Immature natural killer cell (primary cell): Measurements from ENCODE around the gene TCF25. TPM values are rescaled to one million over a fixed set of nuclear protein-coding genes. Genes with fewer than 3 reads are reported as not detected.

Experiments used
- DNase-seq, 3 donors: peaks; one replicate each; pipeline ENCODE4 v3.0.0; 2022; ENCODE audit warnings: mixed read lengths in 1 of 3
- H3K27ac Mint-ChIP-seq, 6 donors: one replicate each; pipeline ENCODE4 v1.8.0; 2020; ENCODE audit warnings: mixed read lengths in 6 of 6, mild to moderate bottlenecking in 5 of 6, inconsistent platforms in 4 of 6, moderate library complexity in 3 of 6
- H3K27me3 Mint-ChIP-seq, 3 donors: one replicate each; pipeline ENCODE4 v1.8.0; 2020 to 2021; ENCODE audit warnings: low read depth in 3 of 3, mild to moderate bottlenecking in 3 of 3, mixed read lengths in 3 of 3, moderate library complexity in 3 of 3, inconsistent platforms in 1 of 3
- H3K36me3 Mint-ChIP-seq, 3 donors: one replicate each; pipeline ENCODE4 v1.8.0; 2020; ENCODE audit warnings: mixed read lengths in 3 of 3, inconsistent platforms in 2 of 3, mild to moderate bottlenecking in 2 of 3
- H3K4me1 Mint-ChIP-seq, 2 donors: one replicate each; pipeline ENCODE4 v1.8.0; 2020; ENCODE audit warnings: inconsistent platforms in 2 of 2, mild to moderate bottlenecking in 2 of 2, mixed read lengths in 2 of 2, moderate library complexity in 1 of 2
- H3K4me3 Mint-ChIP-seq, 5 donors: one replicate each; pipeline ENCODE4 v1.8.0; 2020; ENCODE audit warnings: mild to moderate bottlenecking in 5 of 5, mixed read lengths in 5 of 5, inconsistent platforms in 3 of 5, moderate library complexity in 3 of 5
- H3K9me3 Mint-ChIP-seq, 6 donors: one replicate each; pipeline ENCODE4 v1.8.0; 2020; ENCODE audit warnings: mild to moderate bottlenecking in 6 of 6, mixed read lengths in 6 of 6, inconsistent platforms in 4 of 6, moderate library complexity in 3 of 6
- polyA plus RNA-seq, 3 donors: library from polyadenylated mRNA; unstranded; fragments of 300-500 nt; fragmentation: Illumina TruSeq; gene quantifications; one replicate each; pipeline ENCODE4 v1.2.3, GENCODE V29; 2021

The TCF25 gene
- polyA plus RNA-seq, 3 donors from 2014 or later: 98.1 to 249 (median 131) TPM

DNA sequence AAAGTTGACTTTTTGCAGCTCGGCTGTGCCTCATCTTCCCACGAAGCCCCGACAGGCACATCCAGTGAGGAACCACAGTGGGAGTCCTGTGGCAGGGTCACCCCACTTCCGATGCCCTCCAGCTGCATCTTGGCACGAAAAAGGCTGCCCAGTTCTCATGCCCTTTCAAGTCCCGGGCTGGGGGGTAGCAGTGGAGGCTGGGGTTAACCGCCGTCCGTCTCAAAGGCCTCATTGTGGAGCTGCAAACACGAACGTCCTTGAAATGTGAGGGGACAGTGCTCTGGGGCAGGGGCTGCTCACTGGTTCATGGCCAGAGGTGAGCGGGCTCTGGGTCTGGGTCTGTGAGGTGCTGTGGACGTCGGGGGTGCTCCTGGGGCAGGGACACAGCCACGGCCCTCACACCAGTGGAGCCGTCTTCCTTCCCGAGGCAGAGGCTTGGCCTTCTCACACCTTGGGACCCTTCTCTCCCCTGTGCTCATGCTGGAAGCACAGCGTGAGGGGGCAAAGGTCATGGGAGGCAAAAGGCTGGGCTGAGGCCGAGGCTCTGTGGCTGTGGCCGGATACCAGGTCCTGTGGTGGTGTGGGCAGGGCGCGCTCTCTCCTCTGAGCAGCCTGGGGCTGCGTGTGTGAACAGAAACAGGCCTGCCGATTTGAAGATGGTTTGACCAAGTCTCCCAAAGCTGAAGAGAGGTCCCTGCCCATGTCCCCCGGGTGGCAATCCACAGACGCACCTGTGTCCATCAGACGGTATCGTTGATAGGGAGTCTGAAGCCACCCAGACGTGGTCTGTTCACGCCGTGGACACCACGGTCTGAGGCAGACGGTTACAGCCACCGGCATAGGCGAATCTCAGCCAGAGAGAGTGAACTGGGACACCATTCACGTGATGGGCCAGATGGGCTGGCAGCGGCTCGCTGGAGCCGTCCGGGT lies 42.2 kb downstream of the TCF25 start:
- H3K4me3 Mint-ChIP-seq: peak overlapping the region in 3 of 5 donors; percentile 38 to 70 (median 39)
- peak overlapping the region in 1 of 6 donors; percentile 68 for H3K27ac Mint-ChIP-seq
- H3K36me3 Mint-ChIP-seq: peaks cover 0 to 4% (median 3%) of the 10 kb centered on the region in 3 donors
- no peak for DNase-seq
- peaks cover 15 to 50% of the 10 kb centered on the region in 2 donors for H3K4me1 Mint-ChIP-seq
- no peaks in the 10 kb centered on the region for H3K9me3 Mint-ChIP-seq
- H3K27me3 Mint-ChIP-seq: peaks cover 14 to 24% (median 18%) of the 10 kb centered on the region in 3 donors

DNA sequence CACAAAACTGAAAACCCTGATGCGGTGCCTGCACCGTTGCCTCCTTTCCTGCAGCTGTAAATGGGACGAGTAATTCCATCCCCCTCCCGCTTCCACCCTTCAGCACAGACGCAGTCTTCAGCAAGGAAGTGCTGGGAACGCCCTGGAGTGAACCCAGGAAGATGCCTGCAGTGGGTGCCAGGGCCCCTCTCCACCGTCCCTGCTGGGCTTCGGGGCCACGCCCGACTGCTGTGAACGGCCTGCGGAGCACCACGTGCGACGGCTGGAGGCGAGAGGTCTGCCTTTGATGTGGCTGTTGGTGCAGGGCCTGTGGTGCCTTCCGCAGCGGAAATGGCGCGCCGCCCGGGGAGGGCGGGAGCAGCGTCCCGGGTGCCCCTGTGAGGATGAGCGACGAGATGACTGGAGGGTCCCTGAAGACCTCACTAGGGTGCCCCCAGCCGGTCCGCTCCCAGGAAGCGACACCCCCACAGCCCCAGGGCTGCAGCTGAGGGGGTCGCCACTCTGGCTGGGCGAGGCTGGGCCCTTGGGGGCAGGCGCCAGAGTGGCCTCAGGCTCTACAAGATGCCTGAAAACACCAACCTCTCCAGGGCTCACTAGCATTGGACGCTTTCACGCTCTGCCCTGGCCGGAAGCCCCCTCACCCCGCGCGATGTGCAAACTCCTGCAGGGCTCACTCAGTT lies 44.5 kb downstream of the TCF25 start:
- Mint-ChIP-seq H3K36me3 (peaks cover 0 to 4% (median 0%) of the 10 kb centered on the region in 3 donors), H3K4me1 (peaks cover 15 to 57% of the 10 kb centered on the region in 2 donors), H3K27ac (peak overlapping the region in 5 of 6 donors; percentile 26 to 82 (median 76)), H3K9me3 (no peaks in the 10 kb centered on the region), H3K4me3 (peak overlapping the region; percentile 73 to 82 (median 77)), H3K27me3 (peaks cover 18 to 24% (median 23%) of the 10 kb centered on the region in 3 donors)
- DNase-seq: peak; percentile 91

DNA sequence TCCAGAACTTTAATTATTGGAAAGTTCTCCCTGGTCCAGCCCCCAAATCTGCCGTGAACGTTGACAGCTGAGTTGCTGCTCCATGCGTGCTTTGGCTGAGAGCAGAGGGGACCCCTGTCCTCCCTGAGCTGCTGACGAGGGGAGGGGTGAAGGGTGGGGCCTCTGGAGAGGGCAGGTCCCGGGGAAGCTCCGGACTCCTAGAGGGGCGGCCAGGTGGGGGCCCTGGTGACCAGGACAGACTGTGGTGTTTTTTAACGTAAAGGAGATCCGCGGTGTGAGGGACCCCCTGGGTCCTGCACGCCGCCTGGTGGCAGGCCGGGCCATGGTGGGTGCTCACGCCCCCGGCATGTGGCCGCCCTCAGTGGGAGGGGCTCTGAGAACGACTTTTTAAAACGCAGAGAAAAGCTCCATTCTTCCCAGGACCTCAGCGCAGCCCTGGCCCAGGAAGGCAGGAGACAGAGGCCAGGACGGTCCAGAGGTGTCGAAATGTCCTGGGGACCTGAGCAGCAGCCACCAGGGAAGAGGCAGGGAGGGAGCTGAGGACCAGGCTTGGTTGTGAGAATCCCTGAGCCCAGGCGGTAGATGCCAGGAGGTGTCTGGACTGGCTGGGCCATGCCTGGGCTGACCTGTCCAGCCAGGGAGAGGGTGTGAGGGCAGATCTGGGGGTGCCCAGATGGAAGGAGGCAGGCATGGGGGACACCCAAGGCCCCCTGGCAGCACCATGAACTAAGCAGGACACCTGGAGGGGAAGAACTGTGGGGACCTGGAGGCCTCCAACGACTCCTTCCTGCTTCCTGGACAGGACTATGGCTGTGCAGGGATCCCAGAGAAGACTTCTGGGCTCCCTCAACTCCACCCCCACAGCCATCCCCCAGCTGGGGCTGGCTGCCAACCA lies 45.3 kb downstream of the TCF25 start, which contains the start of gene MC1R:
Gene MC1R (plus strand): TSS at position 410 of the 895 bp plus-strand sequence. CDS start 397 bp downstream, at position 807.
- Mint-ChIP-seq H3K4me3 (peak within 1 kb of the TSS; percentile 73 to 82 (median 77)), H3K9me3 (no peaks in the 10 kb centered on the region), H3K27ac (peak within 1 kb of the TSS in 5 of 6 donors; percentile 70 to 82 (median 76)), H3K36me3 (peaks cover 0 to 4% (median 0%) of the 10 kb centered on the region in 3 donors), H3K27me3 (peaks cover 18 to 24% (median 19%) of the 10 kb centered on the region in 3 donors), H3K4me1 (peaks cover 15 to 53% of the 10 kb centered on the region in 2 donors)
- DNase-seq: no peak

DNA sequence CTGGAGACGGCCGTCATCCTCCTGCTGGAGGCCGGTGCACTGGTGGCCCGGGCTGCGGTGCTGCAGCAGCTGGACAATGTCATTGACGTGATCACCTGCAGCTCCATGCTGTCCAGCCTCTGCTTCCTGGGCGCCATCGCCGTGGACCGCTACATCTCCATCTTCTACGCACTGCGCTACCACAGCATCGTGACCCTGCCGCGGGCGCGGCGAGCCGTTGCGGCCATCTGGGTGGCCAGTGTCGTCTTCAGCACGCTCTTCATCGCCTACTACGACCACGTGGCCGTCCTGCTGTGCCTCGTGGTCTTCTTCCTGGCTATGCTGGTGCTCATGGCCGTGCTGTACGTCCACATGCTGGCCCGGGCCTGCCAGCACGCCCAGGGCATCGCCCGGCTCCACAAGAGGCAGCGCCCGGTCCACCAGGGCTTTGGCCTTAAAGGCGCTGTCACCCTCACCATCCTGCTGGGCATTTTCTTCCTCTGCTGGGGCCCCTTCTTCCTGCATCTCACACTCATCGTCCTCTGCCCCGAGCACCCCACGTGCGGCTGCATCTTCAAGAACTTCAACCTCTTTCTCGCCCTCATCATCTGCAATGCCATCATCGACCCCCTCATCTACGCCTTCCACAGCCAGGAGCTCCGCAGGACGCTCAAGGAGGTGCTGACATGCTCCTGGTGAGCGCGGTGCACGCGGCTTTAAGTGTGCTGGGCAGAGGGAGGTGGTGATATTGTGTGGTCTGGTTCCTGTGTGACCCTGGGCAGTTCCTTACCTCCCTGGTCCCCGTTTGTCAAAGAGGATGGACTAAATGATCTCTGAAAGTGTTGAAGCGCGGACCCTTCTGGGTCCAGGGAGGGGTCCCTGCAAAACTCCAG lies 46.4 kb downstream of the TCF25 start:
- Mint-ChIP-seq H3K27ac (peak overlapping the region in 3 of 6 donors; percentile 15 to 68 (median 38)), H3K27me3 (peaks cover 18 to 24% (median 20%) of the 10 kb centered on the region in 3 donors), H3K4me3 (peak overlapping the region; percentile 22 to 59 (median 41)), H3K9me3 (no peaks in the 10 kb centered on the region), H3K36me3 (peaks cover 0 to 4% (median 0%) of the 10 kb centered on the region in 3 donors), H3K4me1 (peaks cover 15 to 48% of the 10 kb centered on the region in 2 donors)
- DNase-seq: no peak

DNA sequence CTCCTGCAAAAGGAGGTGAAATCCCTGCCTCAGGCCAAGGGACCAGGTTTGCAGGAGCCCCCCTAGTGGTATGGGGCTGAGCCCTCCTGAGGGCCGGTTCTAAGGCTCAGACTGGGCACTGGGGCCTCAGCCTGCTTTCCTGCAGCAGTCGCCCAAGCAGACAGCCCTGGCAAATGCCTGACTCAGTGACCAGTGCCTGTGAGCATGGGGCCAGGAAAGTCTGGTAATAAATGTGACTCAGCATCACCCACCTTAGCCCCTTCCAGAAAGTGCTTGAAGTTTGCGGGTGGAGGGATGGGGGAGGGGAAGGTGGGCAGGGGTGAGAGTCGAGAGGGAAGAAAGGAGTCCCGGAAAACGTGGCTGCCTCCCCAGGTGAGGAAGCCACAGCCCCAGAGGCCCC lies 47.3 kb downstream of the TCF25 start:
- H3K4me1 Mint-ChIP-seq: peaks cover 22 to 47% of the 10 kb centered on the region in 2 donors
- peaks cover 0 to 4% (median 0%) of the 10 kb centered on the region in 3 donors for H3K36me3 Mint-ChIP-seq
- H3K9me3 Mint-ChIP-seq: no peaks in the 10 kb centered on the region
- no peak overlapping the region for H3K27ac Mint-ChIP-seq
- no peak for DNase-seq
- peaks cover 18 to 28% (median 20%) of the 10 kb centered on the region in 3 donors for H3K27me3 Mint-ChIP-seq
- H3K4me3 Mint-ChIP-seq: no peak overlapping the region

DNA sequence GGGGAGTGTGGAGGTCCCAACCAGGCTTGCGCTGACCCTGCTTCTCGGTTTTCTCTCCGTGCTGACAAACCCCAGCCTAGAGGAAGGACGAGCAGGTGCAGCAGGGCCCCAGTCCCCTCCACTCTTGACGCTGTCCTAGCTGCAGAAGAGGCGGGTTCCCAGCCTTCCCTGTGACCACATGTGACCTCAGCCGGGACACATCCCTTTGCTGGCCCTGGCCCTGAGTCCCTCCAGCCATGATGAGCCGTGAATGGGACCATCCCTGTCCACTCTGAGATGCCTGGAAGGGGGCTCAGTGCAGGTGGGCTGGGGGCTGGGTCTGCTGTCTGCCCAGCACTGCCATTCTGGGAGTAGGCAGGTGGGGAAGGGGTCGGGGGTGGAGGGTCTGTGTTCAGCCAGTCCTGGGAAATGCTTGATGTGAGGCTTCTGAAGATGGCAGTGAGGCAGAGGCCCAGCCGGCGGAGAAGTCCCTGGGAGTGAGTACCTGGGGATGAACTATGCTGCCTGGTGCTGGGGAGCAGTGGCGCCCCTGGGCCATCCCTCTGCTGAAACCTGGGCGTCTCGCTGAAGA lies 47.8 kb downstream of the TCF25 start:
- Mint-ChIP-seq H3K27me3 (peaks cover 17 to 28% (median 20%) of the 10 kb centered on the region in 3 donors), H3K9me3 (no peaks in the 10 kb centered on the region), H3K4me3 (no peak overlapping the region), H3K4me1 (peaks cover 22 to 43% of the 10 kb centered on the region in 2 donors), H3K27ac (no peak overlapping the region), H3K36me3 (peaks cover 0 to 4% (median 0%) of the 10 kb centered on the region in 3 donors)
- no peak for DNase-seq

DNA sequence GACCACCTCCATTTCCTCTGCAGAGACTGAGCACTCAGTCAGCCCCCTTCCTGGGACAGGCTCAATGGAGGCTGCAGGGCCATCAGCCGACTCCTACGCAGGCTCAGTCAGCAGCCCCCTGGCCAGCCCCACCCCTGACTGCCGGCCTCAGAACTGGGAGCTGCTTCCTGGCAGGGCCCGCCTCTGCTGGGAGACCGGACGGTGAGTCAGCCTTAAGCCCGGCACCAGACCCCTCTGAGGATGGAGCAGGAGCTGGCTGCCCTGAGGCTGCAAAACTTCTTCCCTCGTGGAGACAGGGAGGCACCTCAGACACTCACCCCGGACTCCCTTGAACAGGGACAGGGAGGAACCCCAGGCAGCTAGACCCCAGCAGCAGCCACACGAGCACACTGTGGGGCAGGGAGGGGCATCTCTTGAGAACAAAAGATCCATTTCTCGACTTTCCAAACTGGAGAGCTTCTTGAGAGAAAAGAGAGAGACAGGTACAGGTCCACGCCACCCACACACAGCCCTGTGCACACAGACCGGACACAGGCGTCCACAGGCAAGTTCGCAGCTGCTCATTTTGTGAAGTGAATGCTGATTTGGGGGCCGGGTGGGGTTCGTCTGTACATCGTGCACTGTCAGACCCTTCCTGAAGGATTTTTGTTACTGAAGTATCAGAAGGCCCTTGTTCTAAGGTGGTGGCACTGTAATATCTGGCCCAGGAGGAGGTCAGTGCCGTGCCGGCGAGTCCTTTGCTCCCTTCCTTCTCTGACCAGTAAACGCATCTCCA lies 48.5 kb downstream of the TCF25 start:
- DNase-seq: no peak
- no peak overlapping the region for H3K27ac Mint-ChIP-seq
- H3K4me1 Mint-ChIP-seq: peaks cover 22 to 41% of the 10 kb centered on the region in 2 donors
- H3K27me3 Mint-ChIP-seq: peaks cover 20 to 33% (median 21%) of the 10 kb centered on the region in 3 donors
- no peaks in the 10 kb centered on the region for H3K9me3 Mint-ChIP-seq
- peaks cover 0 to 4% (median 0%) of the 10 kb centered on the region in 3 donors for H3K36me3 Mint-ChIP-seq
- peak overlapping the region; percentile 15 to 70 (median 50) for H3K4me3 Mint-ChIP-seq

DNA sequence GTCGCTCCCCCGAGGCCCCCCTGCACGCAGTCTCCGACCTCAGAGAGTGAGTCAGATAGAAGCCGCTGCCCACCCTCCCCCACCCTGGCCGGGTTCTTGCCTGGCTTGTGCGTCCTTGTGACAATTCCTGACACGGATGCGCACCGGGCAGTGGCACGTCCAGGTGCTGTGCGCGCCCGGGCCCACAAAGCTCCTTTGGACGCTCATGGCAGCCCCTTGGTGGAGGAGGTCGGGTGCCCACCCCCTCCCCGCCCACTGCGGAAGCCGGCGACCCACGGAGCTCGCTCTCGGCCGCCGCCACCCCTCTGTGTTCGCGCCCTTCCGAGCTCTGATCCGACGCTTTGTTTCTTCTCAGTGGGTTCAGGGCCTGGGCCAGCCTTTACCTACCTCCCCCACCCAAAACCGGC lies 49.1 kb downstream of the TCF25 start:
- Mint-ChIP-seq H3K4me1 (peaks cover 19 to 35% of the 10 kb centered on the region in 2 donors), H3K4me3 (peak overlapping the region; percentile 27 to 70 (median 50)), H3K27me3 (peaks cover 16 to 34% (median 20%) of the 10 kb centered on the region in 3 donors), H3K9me3 (no peaks in the 10 kb centered on the region), H3K27ac (no peak overlapping the region), H3K36me3 (peaks cover 0 to 4% (median 0%) of the 10 kb centered on the region in 3 donors)
- no peak for DNase-seq

DNA sequence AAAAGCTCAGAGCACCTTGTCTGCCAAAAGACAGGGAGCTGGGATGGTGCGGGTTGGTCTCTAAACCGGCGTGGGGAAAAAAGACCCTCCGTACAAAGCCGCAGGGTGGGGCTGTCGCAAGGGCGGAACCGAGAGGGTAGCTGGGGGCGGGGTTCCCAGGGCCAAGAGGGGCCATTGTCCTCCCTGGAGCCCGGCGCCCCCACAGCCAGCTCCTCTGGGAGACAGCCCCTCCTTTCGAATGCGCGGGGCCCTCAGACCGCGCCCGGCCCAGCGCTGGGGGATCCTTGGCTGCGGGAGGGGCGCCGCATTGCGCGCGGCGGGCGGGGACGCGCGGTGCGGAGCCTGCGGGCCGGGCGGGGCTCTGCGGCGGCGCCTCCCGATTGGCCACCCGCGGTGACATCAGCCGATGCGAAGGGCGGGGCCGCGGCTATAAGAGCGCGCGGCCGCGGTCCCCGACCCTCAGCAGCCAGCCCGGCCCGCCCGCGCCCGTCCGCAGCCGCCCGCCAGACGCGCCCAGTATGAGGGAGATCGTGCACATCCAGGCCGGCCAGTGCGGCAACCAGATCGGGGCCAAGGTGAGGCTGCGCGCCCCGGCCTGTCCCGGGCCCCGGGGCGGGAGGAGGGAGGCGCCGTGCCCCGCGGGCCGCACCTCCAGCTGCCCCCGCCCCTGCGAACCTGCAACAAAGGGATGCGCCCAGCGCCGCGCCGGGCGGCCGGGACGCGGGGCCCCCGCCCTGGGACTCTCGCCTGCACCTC lies 49.7 kb downstream of the TCF25 start, which contains the start of gene TUBB3:
Gene TUBB3 (plus strand): TSS at position 459 of the 756 bp plus-strand sequence. CDS start 60 bp downstream, at position 519.
- H3K4me3 Mint-ChIP-seq: peak within 1 kb of the TSS; percentile 27 to 70 (median 50)
- DNase-seq: no peak
- H3K9me3 Mint-ChIP-seq: no peaks in the 10 kb centered on the region
- H3K4me1 Mint-ChIP-seq: peaks cover 14 to 30% of the 10 kb centered on the region in 2 donors
- H3K27ac Mint-ChIP-seq: no peak within 1 kb of the TSS
- H3K27me3 Mint-ChIP-seq: peaks cover 11 to 29% (median 15%) of the 10 kb centered on the region in 3 donors
- H3K36me3 Mint-ChIP-seq: peaks cover 0 to 4% (median 0%) of the 10 kb centered on the region in 3 donors

DNA sequence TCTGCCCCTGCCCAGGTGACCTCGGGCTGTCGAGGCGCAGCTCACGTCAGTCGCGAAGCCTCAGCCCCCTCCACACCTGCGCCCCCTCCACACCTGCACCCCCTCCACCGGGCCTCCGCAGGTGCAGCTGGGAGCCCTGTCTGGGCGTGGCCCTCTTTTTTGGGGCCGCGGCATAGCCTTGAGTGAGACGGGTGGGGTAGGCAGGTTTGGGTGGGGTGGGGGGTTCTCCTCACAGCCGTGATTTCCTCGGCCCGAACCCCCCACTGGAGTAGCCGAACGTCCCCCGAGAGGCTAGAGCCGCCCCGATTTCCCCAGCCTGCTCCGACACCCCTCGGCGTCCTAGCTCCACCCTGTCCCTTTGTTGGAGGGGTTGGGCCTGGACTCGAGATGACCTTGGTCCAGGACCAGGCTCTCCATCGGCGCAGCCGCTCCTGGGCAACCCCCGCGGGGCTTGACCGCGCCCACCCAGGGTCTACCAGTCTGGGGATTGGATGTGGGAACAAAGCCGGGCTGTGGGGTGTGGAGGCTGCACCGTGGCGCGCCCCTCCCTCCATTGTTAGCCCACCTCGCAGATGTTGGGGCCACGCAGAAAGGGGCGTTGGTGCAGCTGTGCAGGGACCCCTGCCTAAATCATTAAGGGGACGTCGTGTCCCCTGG lies 50.4 kb downstream of the TCF25 start:
- no peak overlapping the region for H3K27ac Mint-ChIP-seq
- no peaks in the 10 kb centered on the region for H3K9me3 Mint-ChIP-seq
- peaks cover 7 to 29% (median 13%) of the 10 kb centered on the region in 3 donors for H3K27me3 Mint-ChIP-seq
- no peak for DNase-seq
- peaks cover 14 to 26% of the 10 kb centered on the region in 2 donors for H3K4me1 Mint-ChIP-seq
- H3K36me3 Mint-ChIP-seq: peaks cover 0 to 4% (median 0%) of the 10 kb centered on the region in 3 donors
- no peak overlapping the region for H3K4me3 Mint-ChIP-seq
